ENCODE measurements around the gene C5orf52.
"Not testable (repeated sequence)": the region's sequence is repeated elsewhere in the genome, so short reads cannot be mapped to it uniquely, and the experiment has no call there.

The C5orf52 gene

GRCh38 chr5:157679801-157680200 lies 8.5 kb downstream of the C5orf52 start:
- DNase-seq, result no peak

DNA sequence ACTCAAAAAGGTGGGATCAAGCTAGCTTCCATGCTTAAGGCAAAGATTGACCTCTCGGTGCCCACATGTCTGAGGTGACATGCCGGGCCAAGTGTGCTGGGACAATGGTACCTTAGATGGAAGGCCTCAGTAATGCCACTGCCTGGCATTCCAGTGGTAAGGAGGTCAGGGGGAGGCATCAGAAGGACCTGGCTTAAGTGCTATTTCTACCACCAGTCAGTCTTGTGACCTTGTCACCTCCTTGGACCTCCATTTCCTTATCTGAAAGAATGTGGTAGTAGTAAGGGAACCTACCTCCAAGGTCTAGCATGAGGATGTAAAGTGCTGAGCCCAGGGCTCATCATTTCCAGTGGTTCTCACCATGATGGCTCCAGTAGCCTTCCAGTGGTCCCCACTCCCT lies 8.9 kb downstream of the C5orf52 start:
- no peak for DNase-seq

DNA sequence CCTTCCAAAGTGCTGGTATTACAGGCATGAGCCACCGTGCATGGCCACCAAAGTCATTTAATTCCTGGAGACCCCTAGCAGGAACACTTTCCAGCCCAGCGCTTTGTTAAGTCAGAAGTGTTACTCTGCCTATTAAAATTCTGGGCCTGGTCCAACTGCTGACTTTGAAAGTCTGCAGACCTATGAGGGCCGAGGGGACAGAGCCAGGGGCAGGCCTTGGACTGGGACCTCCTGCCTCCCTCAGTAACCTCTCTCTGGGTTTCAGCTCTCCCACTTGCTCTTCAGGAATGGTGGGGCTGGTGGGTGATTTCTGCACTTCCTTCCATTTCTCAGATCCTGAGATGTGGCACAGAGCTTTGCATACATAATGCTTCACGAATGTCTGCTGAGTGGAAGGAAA lies 9.7 kb downstream of the C5orf52 start:
- no peak for DNase-seq

- DNase-seq, result no peak
These were observed 10.9 kb downstream of the C5orf52 start for GRCh38 chr5:157682257-157682656.

DNA sequence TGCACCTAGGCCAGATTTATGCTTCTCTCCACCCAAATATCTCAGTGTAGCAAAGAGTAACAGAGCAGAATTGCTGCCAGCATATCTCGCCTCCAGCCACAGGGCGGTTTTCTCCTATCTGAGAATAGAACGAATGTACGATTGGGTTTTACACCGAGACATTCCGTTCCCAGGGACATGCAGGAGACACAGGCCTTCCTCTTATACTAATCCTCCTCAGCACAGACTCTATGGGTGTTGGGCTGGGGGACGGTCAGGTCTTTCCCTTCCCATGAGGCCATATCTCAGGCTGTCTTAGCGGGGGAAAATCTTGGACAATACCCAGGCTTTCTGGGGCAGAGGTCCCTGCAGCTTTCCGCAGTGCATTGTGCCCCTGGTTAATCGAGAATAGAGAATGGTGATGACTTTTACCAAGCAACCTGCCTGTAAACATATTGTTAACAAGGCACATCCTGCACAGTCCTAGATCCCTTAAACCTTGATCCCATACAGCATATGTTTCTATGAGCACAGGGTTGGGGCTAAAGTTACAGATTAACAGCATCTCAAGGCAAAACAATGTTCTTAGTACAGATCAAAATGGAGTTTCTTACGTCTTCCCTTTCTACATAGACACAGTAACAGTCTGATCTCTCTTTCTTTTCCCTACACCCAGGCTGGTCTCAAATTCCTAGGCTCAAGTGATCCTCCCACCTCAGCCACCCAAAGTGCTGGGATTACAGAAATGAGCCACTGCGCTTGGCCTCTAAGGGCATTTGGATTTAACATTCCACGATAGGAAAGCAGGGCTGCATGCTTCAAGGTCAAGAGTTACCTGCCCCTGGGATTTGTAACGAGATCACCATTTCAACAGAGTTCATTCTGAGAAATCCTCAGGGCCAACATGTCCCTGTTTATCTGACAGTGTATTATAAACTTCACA lies 15.2 kb downstream of the C5orf52 start:
- not testable (repeated sequence) for DNase-seq

DNA sequence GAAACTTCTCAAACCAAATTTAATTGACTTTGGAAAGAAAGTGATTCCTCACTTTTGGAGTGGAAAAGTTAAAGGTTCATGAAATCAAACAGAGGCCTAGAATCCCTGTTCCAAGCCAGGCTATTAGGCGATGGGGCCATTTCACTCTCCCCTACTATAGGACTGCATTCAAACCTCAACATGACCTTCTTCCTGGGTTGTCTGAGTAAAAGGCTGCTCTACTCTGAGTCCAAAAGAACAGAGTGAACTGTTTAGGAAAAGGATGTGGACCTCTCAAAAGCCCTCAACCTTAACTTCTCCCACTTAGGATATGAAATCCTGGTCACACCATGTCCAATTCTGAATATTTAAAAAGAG lies 15.8 kb downstream of the C5orf52 start:
- DNase-seq, result no peak

DNA sequence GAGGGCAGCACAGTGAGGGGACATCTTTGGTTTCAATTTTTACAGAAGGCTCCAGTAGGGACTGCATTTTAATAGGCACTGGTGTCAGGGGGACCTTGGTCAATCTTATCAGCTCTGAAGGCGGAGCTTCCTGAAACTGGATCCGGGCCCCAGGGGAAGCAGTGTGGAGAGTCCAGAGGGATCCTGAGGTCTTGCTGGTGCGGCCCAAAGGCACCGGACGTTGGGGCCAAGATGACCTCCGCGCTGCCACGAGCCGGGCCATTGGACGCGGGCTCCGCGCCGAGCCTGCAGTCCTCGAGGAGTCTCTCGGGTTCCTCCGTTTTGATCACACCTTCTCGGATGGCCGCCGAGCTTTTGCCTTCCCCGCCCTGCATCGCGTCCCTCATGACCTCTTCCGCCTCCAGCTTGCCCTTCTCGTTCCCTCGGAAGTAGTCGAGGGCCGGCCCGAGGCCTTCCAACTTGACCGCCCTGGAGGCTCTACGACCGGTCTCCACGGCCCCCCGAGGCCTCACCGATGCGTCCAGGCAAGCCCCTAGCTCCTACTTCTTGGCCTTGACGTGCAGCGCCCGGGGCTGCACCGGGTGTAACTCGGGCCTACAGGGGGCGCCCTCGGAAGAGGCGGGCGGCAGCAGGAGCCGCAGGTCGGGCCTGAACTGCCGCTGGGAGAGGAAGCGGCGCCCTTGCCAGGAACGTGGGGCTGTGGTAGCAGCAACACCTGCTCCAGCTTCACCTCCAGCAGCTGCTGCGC lies 18.8 kb downstream of the C5orf52 start:
- peak; percentile 23 for DNase-seq

DNA sequence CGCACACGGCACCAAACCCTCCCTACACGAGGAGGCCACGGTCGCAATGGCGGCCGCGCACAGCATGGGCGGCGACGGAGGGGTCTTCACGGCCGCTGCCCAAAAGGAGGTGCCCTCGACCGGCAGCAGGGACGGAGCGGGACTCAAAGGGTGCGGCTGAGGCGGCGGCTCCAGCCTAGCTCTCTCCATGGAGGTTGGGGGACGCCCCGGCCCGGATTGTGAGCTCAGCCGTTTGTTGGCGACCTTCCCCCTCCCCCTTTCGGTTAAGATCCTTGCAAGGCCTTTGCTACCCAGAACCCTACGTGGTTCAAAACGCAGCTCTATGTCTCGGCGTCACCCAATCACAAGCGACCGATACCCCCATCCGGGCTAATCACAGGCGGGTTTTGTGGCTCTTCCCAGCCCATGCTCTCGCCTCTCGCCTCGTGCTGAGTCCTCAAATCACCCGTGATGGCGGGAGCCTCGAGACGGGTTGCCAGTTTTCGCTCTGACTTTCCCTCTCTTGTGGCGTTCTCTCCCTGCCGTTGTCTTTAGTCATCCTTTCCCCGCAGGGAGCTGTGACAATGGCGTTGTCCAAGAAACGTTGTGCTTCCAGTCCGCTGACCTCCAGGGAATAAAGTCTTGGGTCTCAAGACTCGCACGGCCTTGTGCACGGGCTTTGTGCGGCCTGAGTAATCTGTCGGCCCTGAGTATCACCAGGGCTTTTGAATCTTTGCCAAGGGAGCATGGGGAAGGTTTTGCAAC lies 19.5 kb downstream of the C5orf52 start:
- DNase-seq, result no peak

DNA sequence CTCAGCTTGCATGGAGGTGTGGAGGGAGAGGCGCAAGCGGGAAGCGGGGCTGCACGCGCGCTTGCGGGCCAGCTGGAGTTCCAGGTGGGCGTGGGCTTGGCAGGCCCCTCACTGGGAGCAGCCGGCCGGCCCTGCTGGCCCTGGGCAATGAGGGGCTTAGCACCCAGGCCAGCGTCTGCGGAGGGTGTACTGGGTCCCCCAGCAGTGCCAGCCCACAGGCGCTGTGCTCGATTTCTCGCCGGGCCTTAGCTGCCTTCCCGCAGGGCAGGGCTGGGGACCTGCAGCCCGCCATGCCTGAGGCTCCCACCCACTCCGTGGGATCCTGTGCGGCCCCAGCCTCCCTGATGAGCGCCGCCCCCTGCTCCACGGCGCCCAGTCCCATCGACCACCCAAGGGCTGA lies 22.5 kb downstream of the C5orf52 start:
- DNase-seq, result not testable (repeated sequence)

DNA sequence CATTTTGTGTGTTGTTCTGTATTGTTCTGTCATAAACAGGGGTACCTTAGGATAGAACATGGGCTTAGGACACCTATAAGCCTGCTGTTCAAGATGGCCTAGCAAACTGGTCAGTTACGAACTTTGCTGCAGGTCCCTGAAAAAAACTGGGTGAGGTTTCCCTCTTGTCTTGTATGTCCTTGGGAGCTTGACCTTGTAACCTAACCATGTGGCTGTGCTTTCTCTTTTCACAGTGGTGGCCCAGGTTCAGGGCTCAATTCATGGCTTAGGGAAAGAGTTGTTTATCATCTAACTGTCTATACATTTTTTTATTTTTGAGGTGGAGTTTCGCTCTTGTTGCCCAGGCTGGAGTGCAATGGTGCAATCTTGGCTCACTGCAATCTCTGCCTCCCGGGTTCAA lies 24.8 kb downstream of the C5orf52 start:
- not testable (repeated sequence) for DNase-seq

GRCh38 chr5:157698674-157699073 lies 27.3 kb downstream of the C5orf52 start:
- DNase-seq, result not testable (repeated sequence)

DNA sequence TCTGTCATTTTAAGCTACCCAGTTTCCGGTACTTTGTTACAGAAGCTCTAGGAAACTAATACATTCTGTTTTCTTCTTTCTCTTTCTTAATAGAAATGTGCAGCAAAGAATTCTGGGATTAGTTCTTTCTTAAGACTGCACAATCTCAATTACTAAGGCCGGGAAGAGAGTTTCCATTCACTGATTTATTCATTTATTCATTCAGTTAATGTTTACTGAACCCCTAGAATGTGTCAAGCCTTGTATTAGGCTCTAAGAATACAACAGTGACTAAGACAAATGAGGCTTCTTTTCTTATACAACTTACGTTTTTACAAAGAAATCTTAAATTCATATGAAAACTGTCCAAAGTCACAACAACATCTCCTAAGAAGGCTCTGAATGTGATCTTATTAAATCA lies 32.4 kb downstream of the C5orf52 start:
- no peak for DNase-seq

DNA sequence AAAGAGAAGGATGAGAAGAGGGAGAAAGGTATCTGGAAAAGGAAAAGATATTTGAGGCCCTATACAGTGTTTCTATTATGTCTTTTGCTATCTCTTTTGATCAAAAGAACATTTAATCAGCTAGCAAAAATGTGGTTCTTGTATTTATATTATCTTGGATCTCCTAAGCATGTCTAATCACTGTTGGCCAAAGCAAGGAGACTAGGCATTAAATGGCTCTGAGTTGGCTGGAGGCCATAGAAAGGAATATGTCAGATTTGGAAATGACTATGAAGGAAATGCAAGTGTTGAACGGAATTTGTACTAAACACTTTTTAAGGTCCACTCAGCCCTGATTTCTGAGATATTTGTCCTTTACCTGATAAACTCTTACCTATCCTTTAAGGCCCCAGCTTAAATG lies 37.5 kb downstream of the C5orf52 start:
- no peak for DNase-seq

DNA sequence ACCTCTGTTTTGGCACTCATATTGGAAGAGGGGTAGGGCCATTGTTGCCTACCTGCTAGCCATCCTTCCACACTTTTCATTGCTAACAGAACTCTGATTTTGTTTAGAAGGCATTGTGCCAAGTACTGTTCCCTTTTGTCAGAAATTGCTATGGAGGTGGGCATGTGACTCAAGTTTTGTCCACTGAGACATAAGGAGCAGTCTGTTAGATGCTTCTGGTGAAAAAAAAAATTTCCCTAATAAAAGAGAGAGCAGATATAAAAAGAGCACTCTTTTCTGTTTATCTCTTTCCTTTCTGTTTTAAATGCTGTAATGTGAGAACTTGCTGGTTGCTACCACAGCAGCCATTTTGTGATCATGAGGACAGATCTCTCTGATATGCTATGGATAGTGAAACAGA lies 38.0 kb downstream of the C5orf52 start:
- DNase-seq, result no peak

DNA sequence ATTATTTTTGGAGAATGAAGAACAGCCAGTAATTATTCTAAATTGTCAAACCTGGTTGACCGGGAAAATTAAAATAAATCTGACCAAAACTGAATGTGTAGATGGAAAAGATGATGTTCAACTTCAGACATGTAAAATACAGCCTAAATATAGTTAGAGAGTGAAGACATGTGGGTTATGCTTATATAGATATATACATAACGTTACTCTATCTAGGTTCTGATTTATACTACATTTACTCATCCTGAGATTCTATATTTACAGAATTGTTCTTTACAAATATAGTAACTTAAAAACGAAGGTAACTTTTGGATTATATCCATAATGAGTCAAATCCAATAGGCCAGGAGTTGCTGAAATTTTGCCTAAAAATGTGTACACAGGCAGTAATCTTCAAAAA lies 39.1 kb downstream of the C5orf52 start:
- no peak for DNase-seq

- DNase-seq, result no peak
These were observed 39.5 kb downstream of the C5orf52 start for GRCh38 chr5:157710882-157711281.

- DNase-seq, result no peak
These were observed 42.7 kb downstream of the C5orf52 start for GRCh38 chr5:157713830-157714595.

GRCh38 chr5:157714596-157714864 lies 43.2 kb downstream of the C5orf52 start:
- no peak for DNase-seq

DNA sequence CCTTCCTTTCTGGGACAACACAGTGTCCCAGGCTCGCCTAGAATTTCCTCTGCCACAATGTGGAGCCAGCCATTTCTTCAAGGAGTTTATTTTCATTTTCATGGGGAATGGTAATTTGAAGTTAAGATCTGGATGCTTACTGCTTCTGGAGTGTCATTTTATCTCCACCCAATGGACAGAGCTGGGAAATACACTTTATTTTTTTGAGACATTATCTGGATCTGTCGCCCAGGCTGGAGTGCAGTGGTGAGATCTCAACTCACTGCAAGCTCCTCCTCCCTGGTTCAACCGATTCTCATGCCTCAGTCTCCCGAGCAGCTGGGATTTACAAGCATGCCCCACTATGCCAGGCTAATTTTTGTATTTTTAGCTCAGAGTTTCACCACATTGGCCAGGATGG lies 47.2 kb downstream of the C5orf52 start:
- no peak for DNase-seq

GRCh38 chr5:157719245-157719644 lies 47.9 kb downstream of the C5orf52 start:
- DNase-seq, result no peak

- DNase-seq, result no peak
These were observed 49.8 kb downstream of the C5orf52 start for GRCh38 chr5:157721159-157721558.

DNA sequence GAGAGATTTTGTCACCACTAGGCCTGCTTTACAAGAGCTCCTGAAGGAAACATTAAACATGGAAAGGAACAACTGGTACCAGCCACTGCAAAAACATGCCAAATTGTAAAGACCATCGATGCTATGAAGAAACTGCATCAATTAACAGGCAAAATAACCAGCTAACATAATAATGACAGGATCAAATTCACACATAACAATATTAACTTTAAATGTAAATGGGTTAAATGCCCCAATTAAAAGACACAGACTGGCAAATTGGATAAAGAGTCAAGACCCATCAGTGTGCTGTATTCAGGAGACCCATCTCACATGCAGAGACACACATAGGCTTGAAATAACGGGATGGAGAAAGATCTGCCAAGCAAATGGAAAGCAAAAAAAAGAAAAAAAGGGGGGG lies 51.6 kb downstream of the C5orf52 start:
- not testable (repeated sequence) for DNase-seq

GRCh38 chr5:157726607-157727006 lies 55.3 kb downstream of the C5orf52 start:
- DNase-seq, result not testable (repeated sequence)
